Stimulated activated CD4-positive, alpha-beta T cell treated with anti-CD3 and anti-CD28 coated beads, Interleukin-2, amount 100 ng/mL, for 48 hours (primary cell): Measurements from ENCODE around the gene AKT3.

Experiments
- DNase-seq, 2 donors: peaks; one replicate each; pipeline ENCODE4 v3.0.0-alpha.2; 2020

Gene AKT3

GRCh38 chr1:243449373-243449772 lies 400.7 kb downstream of the AKT3 start:
- DNase-seq: no peak

DNA sequence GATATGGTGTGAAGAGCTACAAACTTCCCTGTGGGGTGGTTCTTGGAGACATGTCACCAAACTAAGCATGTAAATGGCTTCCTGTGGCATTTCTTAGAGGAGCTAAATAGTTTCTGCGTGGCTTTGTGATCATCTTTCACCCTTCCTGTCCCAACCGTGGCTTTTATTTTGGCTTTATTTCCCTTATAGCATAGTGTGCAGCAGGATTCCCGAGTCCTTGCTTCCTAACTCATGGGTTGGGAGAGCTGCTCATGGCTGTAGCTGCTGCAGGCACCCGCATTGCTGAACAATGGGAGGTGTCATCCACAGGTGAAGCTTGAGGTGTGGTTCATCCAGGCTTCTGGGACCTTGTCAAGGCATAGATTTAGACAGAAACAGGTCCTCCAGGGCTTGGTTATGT lies 402.2 kb downstream of the AKT3 start:
- no peak for DNase-seq

- DNase-seq: no peak
These were observed 402.7 kb downstream of the AKT3 start for GRCh38 chr1:243447347-243447746.

- no peak for DNase-seq
These were observed 406.5 kb downstream of the AKT3 start for GRCh38 chr1:243443557-243443956.

GRCh38 chr1:243441601-243442000 lies 408.4 kb downstream of the AKT3 start:
- no peak for DNase-seq

DNA sequence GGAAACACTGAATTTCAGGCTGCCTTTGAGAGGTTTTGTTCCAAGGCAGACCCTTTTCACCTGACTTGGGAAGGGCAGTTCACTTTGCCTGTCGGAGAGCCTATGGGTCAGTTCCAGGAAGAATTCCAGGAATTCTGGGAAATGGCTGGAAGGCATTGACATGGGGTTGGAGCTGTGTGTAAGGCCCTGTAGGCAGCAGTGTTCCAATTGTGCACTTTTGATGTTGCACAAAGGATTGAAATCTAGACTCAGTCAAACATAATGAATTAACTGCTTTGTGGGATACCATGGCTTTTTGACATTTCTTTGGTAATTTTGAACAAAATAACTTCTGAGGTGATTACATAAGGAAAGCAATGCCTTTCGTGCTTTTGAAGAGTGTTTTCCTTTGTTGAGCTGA lies 409.6 kb downstream of the AKT3 start:
- no peak for DNase-seq

DNA sequence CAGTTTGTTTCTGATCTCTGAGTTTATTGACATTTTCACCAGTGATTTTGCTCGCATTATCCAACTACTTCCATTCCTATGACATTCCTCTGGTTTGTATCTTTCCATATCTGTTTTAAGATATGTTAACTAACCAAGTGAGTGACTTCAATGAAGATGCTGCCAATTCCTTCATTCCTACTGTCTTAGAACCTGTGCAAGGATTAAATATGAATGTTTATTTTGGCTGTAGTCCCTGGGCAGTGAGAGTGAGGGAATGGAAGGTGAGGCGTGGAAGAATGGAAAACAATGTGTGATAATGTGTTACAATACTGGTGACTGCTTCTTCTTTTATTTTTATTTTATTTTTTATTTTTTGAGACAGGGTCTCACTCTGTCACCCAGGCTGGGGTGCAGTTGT lies 411.2 kb downstream of the AKT3 start:
- no peak for DNase-seq
